Lung (tissue), 12 donors: Measurements from ENCODE around the gene RNF126. TPM values are rescaled to one million over a fixed set of nuclear protein-coding genes. Genes with fewer than 3 reads are reported as not detected.

ENCODE experiments used
- ATAC-seq: fragments of 200-7000 bp; cut with Tn5 transposase; one replicate; pipeline ENCODE4 v1.9.1; 2020; ENCODE audit warnings: moderate number of reproducible peaks; ENCODE audit not compliant: insufficient read depth, low FRiP score
- DNase-seq, 3 donors: peaks; one replicate each; pipeline ENCODE4 v3.0.0-alpha.2; 2013 to 2017
- H3K27ac ChIP-seq, 2 donors: one replicate each; pipeline ENCODE4 v1.5.1; 2013; ENCODE audit warnings: mild to moderate bottlenecking in 2 of 2, moderate library complexity in 2 of 2, control low read depth in 1 of 2, inconsistent platforms in 1 of 2, low read depth in 1 of 2, low read length in 1 of 2
- H3K27me3 ChIP-seq, 3 donors: one replicate each; pipeline ENCODE4 v1.5.1; 2013; ENCODE audit warnings: low read length in 2 of 3; ENCODE audit not compliant: control insufficient read depth in 3 of 3, insufficient read depth in 3 of 3
- H3K36me3 ChIP-seq, 4 donors: one replicate each; pipeline ENCODE4 v1.5.1; 2013; ENCODE audit warnings: low read length in 4 of 4, mild to moderate bottlenecking in 1 of 4, moderate library complexity in 1 of 4; ENCODE audit not compliant: control insufficient read depth in 4 of 4, insufficient read depth in 4 of 4
- H3K4me1 ChIP-seq, 5 donors: one replicate each; pipeline ENCODE4 v1.5.1; 2013; ENCODE audit warnings: low read length in 5 of 5, mild to moderate bottlenecking in 2 of 5, moderate library complexity in 1 of 5; ENCODE audit not compliant: control insufficient read depth in 5 of 5, insufficient read depth in 5 of 5
- H3K4me3 ChIP-seq: one replicate; pipeline ENCODE4 v1.5.1; 2013; ENCODE audit warnings: mild to moderate bottlenecking, control low read depth, moderate library complexity
- H3K9ac ChIP-seq, 2 donors: one replicate each; pipeline ENCODE4 v1.5.1; 2013; ENCODE audit warnings: low read length in 2 of 2, control low read depth in 1 of 2; ENCODE audit not compliant: insufficient read depth in 1 of 2
- H3K9me3 ChIP-seq, 4 donors: one replicate each; pipeline ENCODE4 v1.5.1; 2013; ENCODE audit warnings: low read length in 3 of 4, mild to moderate bottlenecking in 1 of 4, moderate library complexity in 1 of 4; ENCODE audit not compliant: control insufficient read depth in 4 of 4, insufficient read depth in 3 of 4
- WGBS, 2 donors: extraction: QIAGEN DNeasy Blood & Tissue Kit; methylation state at CpG; one replicate each; pipeline ENCODE4 v1.1.7; 2013; 5-methylcytosine and 5-hydroxymethylcytosine counted together
- polyA plus RNA-seq, 2 donors: library from polyadenylated mRNA; stranded (reverse); fragments of 200-250 nt; gene quantifications; one replicate each; pipeline ENCODE4 v1.2.1, GENCODE V29; 2013
- total RNA-seq, 2 donors: library from RNA; depleted of rRNA in 1 of 2; stranded (reverse); fragments of >200 nt in 1 of 2; gene quantifications; one replicate each; pipeline ENCODE4 v1.2.1, GENCODE V29; 2014 to 2021
- TF ChIP-seq, protein P1 (sequence below): IDR thresholded peaks from 2 replicates; pipeline ENCODE4 v1.5.1; 2012; ENCODE audit warnings: mild to moderate bottlenecking; ENCODE audit errors: control extremely low read depth, extremely low read depth
- donor health status: control.
- donor health status: control.
- donor health status: Bipolar disorder and iron deficiency.
- donor health status: healthy.
- donor health status: DM: yes; HTN: yes; CAD: no.

The RNF126 gene
- total and polyA plus RNA-seq, 4 donors = 18.1 to 46.2 (median 37.1) TPM

DNA sequence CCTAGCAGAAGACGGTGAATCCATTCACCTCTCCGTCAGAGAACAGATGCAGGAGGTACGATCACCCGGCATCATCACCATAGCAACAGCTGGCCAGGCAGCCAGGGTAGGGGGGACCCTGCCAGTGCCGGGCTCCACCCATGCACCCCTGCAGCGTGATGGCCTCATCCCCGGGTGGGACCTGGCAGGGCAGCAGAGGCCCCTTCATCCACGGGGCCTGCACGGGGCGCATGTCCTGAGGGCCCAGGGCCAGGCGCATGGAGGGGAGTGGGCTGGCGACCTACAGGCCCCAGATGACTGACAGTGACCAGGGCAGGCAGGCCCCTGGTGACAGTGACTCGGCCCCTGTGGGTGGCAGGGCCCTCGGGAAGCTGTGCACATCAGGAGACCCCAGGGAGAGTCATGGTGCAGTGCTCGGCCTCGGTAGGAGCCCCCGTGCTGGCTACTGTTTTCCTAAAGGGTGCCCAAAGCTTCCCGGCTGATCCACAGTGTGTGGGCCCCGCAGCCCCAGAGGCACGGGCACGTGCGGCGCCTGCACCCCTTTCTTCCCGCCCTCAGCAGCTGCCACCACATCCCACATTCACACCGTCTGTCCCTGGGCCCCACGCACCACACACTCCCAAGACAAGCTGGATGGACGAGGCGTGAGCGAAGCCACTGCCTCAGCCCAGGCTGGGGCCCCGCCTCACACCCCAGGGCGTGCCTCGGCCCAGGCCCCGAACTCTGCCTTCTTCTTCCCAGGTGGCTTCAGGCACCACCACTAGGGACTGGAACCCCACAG, 4.8 kb downstream of the RNF126 start:
- DNase-seq = no peak
- H3K4me1 ChIP-seq = peaks cover 0 to 37% (median 10%) of the 10 kb centered on the region in 5 donors
- no peak for ATAC-seq
- 87 to 88% methylated on average over 33 of the region's 33 CpGs for WGBS, 2 donors
- no peak overlapping the region for H3K27ac ChIP-seq
- TF ChIP-seq, protein P1, sequence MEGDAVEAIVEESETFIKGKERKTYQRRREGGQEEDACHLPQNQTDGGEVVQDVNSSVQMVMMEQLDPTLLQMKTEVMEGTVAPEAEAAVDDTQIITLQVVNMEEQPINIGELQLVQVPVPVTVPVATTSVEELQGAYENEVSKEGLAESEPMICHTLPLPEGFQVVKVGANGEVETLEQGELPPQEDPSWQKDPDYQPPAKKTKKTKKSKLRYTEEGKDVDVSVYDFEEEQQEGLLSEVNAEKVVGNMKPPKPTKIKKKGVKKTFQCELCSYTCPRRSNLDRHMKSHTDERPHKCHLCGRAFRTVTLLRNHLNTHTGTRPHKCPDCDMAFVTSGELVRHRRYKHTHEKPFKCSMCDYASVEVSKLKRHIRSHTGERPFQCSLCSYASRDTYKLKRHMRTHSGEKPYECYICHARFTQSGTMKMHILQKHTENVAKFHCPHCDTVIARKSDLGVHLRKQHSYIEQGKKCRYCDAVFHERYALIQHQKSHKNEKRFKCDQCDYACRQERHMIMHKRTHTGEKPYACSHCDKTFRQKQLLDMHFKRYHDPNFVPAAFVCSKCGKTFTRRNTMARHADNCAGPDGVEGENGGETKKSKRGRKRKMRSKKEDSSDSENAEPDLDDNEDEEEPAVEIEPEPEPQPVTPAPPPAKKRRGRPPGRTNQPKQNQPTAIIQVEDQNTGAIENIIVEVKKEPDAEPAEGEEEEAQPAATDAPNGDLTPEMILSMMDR = no peak
- H3K9ac ChIP-seq = no peak overlapping the region
- peaks cover 0 to 23% (median 3%) of the 10 kb centered on the region in 4 donors for H3K36me3 ChIP-seq
- H3K9me3 ChIP-seq = no peaks in the 10 kb centered on the region
- no peak overlapping the region for H3K4me3 ChIP-seq
- H3K27me3 ChIP-seq = no peaks in the 10 kb centered on the region

- WGBS, 2 donors = 87 to 95% methylated on average over 19 of the region's 19 CpGs
- Histone ChIP-seq H3K27me3 (no peaks in the 10 kb centered on the region), H3K9me3 (no peaks in the 10 kb centered on the region), H3K4me3 (no peak overlapping the region), H3K36me3 (peaks cover 0 to 25% (median 3%) of the 10 kb centered on the region in 4 donors), H3K9ac (no peak overlapping the region), H3K27ac (no peak overlapping the region), H3K4me1 (peaks cover 0 to 37% (median 10%) of the 10 kb centered on the region in 5 donors)
- ATAC-seq = no peak
- TF ChIP-seq, protein P1 = no peak
- no peak for DNase-seq
Observed at GRCh38 chr19:657611-658010, 5.4 kb downstream of the RNF126 start.

- peaks cover 0 to 31% (median 3%) of the 10 kb centered on the region in 4 donors for H3K36me3 ChIP-seq
- no peak overlapping the region for H3K9ac ChIP-seq
- no peaks in the 10 kb centered on the region for H3K27me3 ChIP-seq
- TF ChIP-seq, protein P1 = no peak
- no peak overlapping the region for H3K4me3 ChIP-seq
- ATAC-seq (no peak), DNase-seq (no peak)
- H3K4me1 ChIP-seq = peaks cover 0 to 37% (median 9%) of the 10 kb centered on the region in 5 donors
- WGBS, 2 donors = 88 to 93% methylated on average over 43 of the region's 43 CpGs
- H3K9me3 ChIP-seq = no peaks in the 10 kb centered on the region
- no peak overlapping the region for H3K27ac ChIP-seq
Observed at GRCh38 chr19:656751-657559, 6.1 kb downstream of the RNF126 start.
